Esophagus muscularis mucosa (tissue), 4 donors: Measurements from ENCODE around the gene PRR23A. TPM values are rescaled to one million over a fixed set of nuclear protein-coding genes. Genes with fewer than 3 reads are reported as not detected.

Experiments
- DNase-seq: peaks from one replicate; pipeline ENCODE4 v3.0.0-alpha.2; 2017; ENCODE audit errors: extremely low spot score
- H3K27ac ChIP-seq, 4 donors: fragments of 200-600 bp; sonication (generic); replicated peaks in 1 of 4; 1 replicate in 3 of 4; 2 replicates in 1 of 4; pipeline ENCODE4 v1.5.1; 2016 to 2019; ENCODE audit warnings: mild to moderate bottlenecking in 1 of 4
- H3K27me3 ChIP-seq, 4 donors: fragments of 200-600 bp; sonication (generic); one replicate each; pipeline versions ENCODE4 v1.5.1 to v1.6.0; 2016 to 2019
- H3K36me3 ChIP-seq, 4 donors: fragments of 200-600 bp; sonication (generic); one replicate each; pipeline ENCODE4 v1.5.1; 2016 to 2019
- H3K4me1 ChIP-seq, 4 donors: fragments of 200-600 bp; sonication (generic); one replicate each; pipeline ENCODE4 v1.5.1; 2016 to 2019
- H3K4me3 ChIP-seq, 4 donors: fragments of 200-600 bp; sonication (generic); 1 replicate in 2 of 4; 2 replicates in 2 of 4; pipeline ENCODE4 v1.5.1; 2016 to 2019; ENCODE audit warnings: mild to moderate bottlenecking in 4 of 4, moderate library complexity in 1 of 4
- H3K9me3 ChIP-seq, 4 donors: fragments of 200-600 bp; sonication (generic); 1 replicate in 3 of 4; 2 replicates in 1 of 4; pipeline ENCODE4 v1.5.1; 2016 to 2019
- CTCF ChIP-seq, 3 experiments: fragments of 200-600 bp in 2 of 3; fragments of 450-650 bp in 1 of 3; sonication (generic) in 2 of 3; IDR thresholded peaks; one replicate each; pipeline ENCODE4 v1.5.1; 2017 to 2019; ENCODE audit warnings: antibody characterized with exemption in 3 of 3, mild to moderate bottlenecking in 2 of 3, moderate library complexity in 1 of 3
- EP300 ChIP-seq: sonication (generic); formaldehyde crosslinking; IDR thresholded peaks from one replicate; pipeline ENCODE4 v1.6.1; 2017; ENCODE audit warnings: antibody characterized with exemption
- POLR2A ChIP-seq: fragments of 450-650 bp; IDR thresholded peaks from one replicate; pipeline ENCODE4 v1.6.1; 2017; ENCODE audit warnings: antibody characterized with exemption, moderate library complexity, mild to moderate bottlenecking, low read depth
- POLR2AphosphoS5 ChIP-seq, 2 donors: sonication (generic); formaldehyde crosslinking; IDR thresholded peaks; one replicate each; pipeline ENCODE4 v1.6.1; 2017; ENCODE audit warnings: antibody characterized with exemption in 2 of 2
- WGBS: methylation state at CpG from one replicate; pipeline ENCODE4 v1.1.5; 2018; 5-methylcytosine and 5-hydroxymethylcytosine counted together
- intact Hi-C: fragments of 100-400 bp; cut with DNase I; formaldehyde crosslinking; loops from one replicate; pipeline ENCODE4 v1.15.1; 2023
- total RNA-seq, 4 donors: library from RNA; depleted of rRNA; stranded (reverse); fragments of >200 nt; gene quantifications; one replicate each; pipeline versions ENCODE4 v1.1.0 to v1.2.1, GENCODE V29; 2016

Gene PRR23A
- total RNA-seq, 4 donors from 2014 or later, result not detected

- 71% methylated on average over 6 of the region's 8 CpGs for WGBS
- H3K9me3 ChIP-seq, result peaks cover 0 to 25% (median 19%) of the 10 kb centered on the region in 4 donors
- H3K27me3 ChIP-seq, result peaks cover 0 to 58% (median 18%) of the 10 kb centered on the region in 4 donors
- H3K4me1 ChIP-seq, result peaks cover 0 to 7% (median 6%) of the 10 kb centered on the region in 4 donors
- no peak overlapping the region for H3K27ac ChIP-seq
- no peak for DNase-seq
- TF ChIP-seq POLR2A, result no peak
- TF ChIP-seq EP300, result no peak
- TF ChIP-seq CTCF (IDR thresholded peaks at IDR 0.05), result no peak
- TF ChIP-seq POLR2AphosphoS5 (IDR thresholded peaks at IDR 0.05), result no peak
- no peaks in the 10 kb centered on the region for H3K36me3 ChIP-seq
- intact Hi-C loops, result no loop called here
- H3K4me3 ChIP-seq, result no peak overlapping the region
Observed at GRCh38 chr3:138962854-138963560, 43.1 kb downstream of the PRR23A start.

GRCh38 chr3:138960417-138960852, 45.6 kb downstream of the PRR23A start:
- peaks cover 0 to 7% (median 6%) of the 10 kb centered on the region in 4 donors for H3K4me1 ChIP-seq
- no peaks in the 10 kb centered on the region for H3K36me3 ChIP-seq
- 16% methylated on average over 4 of the region's 36 CpGs for WGBS
- H3K9me3 ChIP-seq, result peaks cover 0 to 18% (median 14%) of the 10 kb centered on the region in 4 donors
- TF ChIP-seq POLR2AphosphoS5 (IDR thresholded peaks at IDR 0.05) (no peak), EP300 (no peak), POLR2A (no peak)
- no peak for DNase-seq
- H3K4me3 ChIP-seq, result peak overlapping the region in 1 of 4 donors; percentile 6
- H3K27me3 ChIP-seq, result peaks cover 0 to 76% (median 19%) of the 10 kb centered on the region in 4 donors
- no peak overlapping the region for H3K27ac ChIP-seq
- intact Hi-C loops, result no loop called here

Other genes with a start within 250 kb of the PRR23A start
- gene PIK3CB, start 171.3 kb downstream of the PRR23A start, total RNA-seq, result 10 to 100 TPM; 32.1 to 42.7 (median 36.6) TPM
- under 1 TPM in 2 of 4 donors, not detected in 2; 0.17 to 0.26 TPM for gene FOXL2, start 59.1 kb downstream of the PRR23A start, total RNA-seq
- not detected for gene FOXL2NB, start 59.1 kb downstream of the PRR23A start, total RNA-seq
- gene PRR23B, start 14.7 kb upstream of the PRR23A start, total RNA-seq, result not detected
- not detected for gene PRR23C, start 38.6 kb upstream of the PRR23A start, total RNA-seq